ENCODE results near the gene MT1H.

DNA sequence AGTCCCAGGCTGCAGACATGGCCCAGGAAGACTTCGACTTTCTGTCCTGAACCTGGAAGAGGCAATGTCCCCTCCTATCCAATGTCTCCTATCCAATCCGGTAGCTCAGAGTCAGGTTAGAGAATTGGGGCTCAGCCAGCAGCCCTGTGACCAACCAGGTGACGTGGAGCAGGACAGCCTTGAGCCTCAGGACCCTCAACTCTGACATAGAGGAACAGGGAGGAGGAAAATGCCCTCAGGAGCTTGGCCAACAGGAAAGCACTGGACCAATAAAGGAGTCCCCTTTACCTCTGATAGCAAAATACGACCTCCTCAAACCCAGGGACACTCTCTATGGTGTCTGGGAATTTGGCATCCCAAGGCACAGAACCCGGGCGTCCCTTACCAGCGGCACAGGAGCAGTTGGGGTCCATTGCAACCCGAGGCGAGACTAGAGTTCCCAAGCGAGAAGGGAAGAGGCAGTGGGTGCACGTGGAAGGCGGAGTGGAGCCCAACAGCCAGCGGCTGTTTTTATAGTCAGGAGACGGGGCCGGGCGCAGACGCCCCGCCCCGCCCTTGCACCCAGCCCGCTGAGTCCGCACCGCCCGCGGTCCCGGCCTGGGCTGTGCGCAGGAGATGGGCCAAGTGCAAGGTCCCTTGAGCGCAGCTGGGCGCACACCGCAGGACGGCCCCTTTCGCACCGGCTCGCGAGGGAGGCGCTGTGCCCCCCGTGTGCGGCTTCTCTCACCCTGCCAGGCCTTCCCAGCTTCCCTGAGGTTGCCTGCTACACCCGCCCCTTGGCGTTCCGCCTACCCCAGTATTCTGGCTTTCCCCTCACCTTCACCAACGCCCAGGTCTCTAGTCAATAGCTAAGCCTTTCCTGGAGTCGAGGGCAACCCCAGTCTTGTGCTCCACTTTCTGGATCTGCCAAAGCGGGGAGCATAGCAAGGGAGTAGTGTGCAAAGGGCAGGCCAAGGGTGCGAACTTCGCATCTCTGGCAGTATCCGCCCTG, 1.7 kb upstream of the MT1H start, which contains the start of gene MT1G:
- TF ChIP-seq, protein P1, sequence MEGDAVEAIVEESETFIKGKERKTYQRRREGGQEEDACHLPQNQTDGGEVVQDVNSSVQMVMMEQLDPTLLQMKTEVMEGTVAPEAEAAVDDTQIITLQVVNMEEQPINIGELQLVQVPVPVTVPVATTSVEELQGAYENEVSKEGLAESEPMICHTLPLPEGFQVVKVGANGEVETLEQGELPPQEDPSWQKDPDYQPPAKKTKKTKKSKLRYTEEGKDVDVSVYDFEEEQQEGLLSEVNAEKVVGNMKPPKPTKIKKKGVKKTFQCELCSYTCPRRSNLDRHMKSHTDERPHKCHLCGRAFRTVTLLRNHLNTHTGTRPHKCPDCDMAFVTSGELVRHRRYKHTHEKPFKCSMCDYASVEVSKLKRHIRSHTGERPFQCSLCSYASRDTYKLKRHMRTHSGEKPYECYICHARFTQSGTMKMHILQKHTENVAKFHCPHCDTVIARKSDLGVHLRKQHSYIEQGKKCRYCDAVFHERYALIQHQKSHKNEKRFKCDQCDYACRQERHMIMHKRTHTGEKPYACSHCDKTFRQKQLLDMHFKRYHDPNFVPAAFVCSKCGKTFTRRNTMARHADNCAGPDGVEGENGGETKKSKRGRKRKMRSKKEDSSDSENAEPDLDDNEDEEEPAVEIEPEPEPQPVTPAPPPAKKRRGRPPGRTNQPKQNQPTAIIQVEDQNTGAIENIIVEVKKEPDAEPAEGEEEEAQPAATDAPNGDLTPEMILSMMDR (IDR thresholded peaks at IDR 0.05; ENCODE audit: low read length) = no peak
- TF ChIP-seq EZH2 (optimal IDR thresholded peaks at IDR 0.05; ENCODE audit: low read depth, low read length) (no peak), EZH2phosphoT487 (IDR thresholded peaks at IDR 0.05; ENCODE audit: low read length) (no peak)
